Measurements from ENCODE around the gene EEF2K.

Gene EEF2K

GRCh38 chr16:22206013-22206841 lies at the start of gene EEF2K:
EEF2K (plus strand) TSS chr16:22206278; CDS start chr16:22225730, 19,452 bp downstream.
- TF ChIP-seq BACH2 (CRISPR knock-in tag; IDR thresholded peaks at IDR 0.05; ENCODE audit: borderline replicate concordance) = no peak
- no peak for TF ChIP-seq ZNF565 (CRISPR knock-in tag; conservative IDR thresholded peaks at IDR 0.05; ENCODE audit: low read depth)
- TF ChIP-seq CREB5 (CRISPR knock-in tag; IDR thresholded peaks at IDR 0.05; ENCODE audit: low read depth) = no peak
- no peak for TF ChIP-seq CSRNP3 (CRISPR knock-in tag; IDR thresholded peaks at IDR 0.05)
- no peak for TF ChIP-seq ZFP30 (CRISPR knock-in tag; IDR thresholded peaks at IDR 0.05)
- peak; percentile 83; the same call in 1 of the 2 replicates for TF ChIP-seq ARNTL (CRISPR knock-in tag; IDR thresholded peaks at IDR 0.05; ENCODE audit: borderline replicate concordance, low read depth)
- TF ChIP-seq ISL1 (CRISPR knock-in tag; IDR thresholded peaks at IDR 0.05) = no peak
- no peak for TF ChIP-seq ESRRG (CRISPR knock-in tag; IDR thresholded peaks at IDR 0.05)
- no peak for TF ChIP-seq POU6F1 (CRISPR knock-in tag; IDR thresholded peaks at IDR 0.05; ENCODE audit: borderline replicate concordance, low read depth)
- no peak for TF ChIP-seq RARB (CRISPR knock-in tag; IDR thresholded peaks at IDR 0.05)
- no peak for TF ChIP-seq PATZ1 (CRISPR knock-in tag; IDR thresholded peaks at IDR 0.05; ENCODE audit: borderline replicate concordance)
- TF ChIP-seq ZFP3 (CRISPR knock-in tag; IDR thresholded peaks at IDR 0.05) = peak; percentile 79
- TF ChIP-seq GLIS3 (CRISPR knock-in tag; IDR thresholded peaks at IDR 0.05) = no peak
- TF ChIP-seq TSHZ2 (CRISPR knock-in tag; IDR thresholded peaks at IDR 0.05) = peak; percentile 85
- TF ChIP-seq SNAI2 (CRISPR knock-in tag; IDR thresholded peaks at IDR 0.05) = no peak
- TF ChIP-seq CSDC2 (CRISPR knock-in tag; IDR thresholded peaks at IDR 0.05) = peak; percentile 79; the same call in 1 of the 2 replicates
- TF ChIP-seq ZNF8 (CRISPR knock-in tag; IDR thresholded peaks at IDR 0.05) = peak; percentile 24; the same call in 1 of the 2 replicates
- TF ChIP-seq ZNF70 (CRISPR knock-in tag; IDR thresholded peaks at IDR 0.05) = no peak
- TF ChIP-seq ZC3H10 (CRISPR knock-in tag; IDR thresholded peaks at IDR 0.05) = no peak
- no peak for TF ChIP-seq PPARA (CRISPR knock-in tag; IDR thresholded peaks at IDR 0.05; ENCODE audit: borderline replicate concordance)
- no peak for TF ChIP-seq TCF4 (CRISPR knock-in tag; IDR thresholded peaks at IDR 0.05; ENCODE audit: borderline replicate concordance)
- no peak for TF ChIP-seq OSR1 (CRISPR knock-in tag; IDR thresholded peaks at IDR 0.05)
- TF ChIP-seq TOX (CRISPR knock-in tag; IDR thresholded peaks at IDR 0.05; ENCODE audit: borderline replicate concordance) = no peak

GRCh38 chr16:22161401-22161800 lies 44.7 kb upstream of the EEF2K start:
- no peak for ATAC-seq
- no peak for TF ChIP-seq ZFP3 (CRISPR knock-in tag; IDR thresholded peaks at IDR 0.05)
- no peak for TF ChIP-seq ARNTL (CRISPR knock-in tag; IDR thresholded peaks at IDR 0.05; ENCODE audit: borderline replicate concordance, low read depth)
- TF ChIP-seq PPARA (CRISPR knock-in tag; IDR thresholded peaks at IDR 0.05; ENCODE audit: borderline replicate concordance) = no peak
- no peak for TF ChIP-seq CSRNP3 (CRISPR knock-in tag; IDR thresholded peaks at IDR 0.05)
- no peak for TF ChIP-seq TSHZ2 (CRISPR knock-in tag; IDR thresholded peaks at IDR 0.05)
- TF ChIP-seq ZFP30 (CRISPR knock-in tag; IDR thresholded peaks at IDR 0.05) = no peak

More at GRCh38 chr16:22206013-22206841, at the start of gene EEF2K:
- ATAC-seq = peak; percentile 93

Measured in SK-N-SH treated with all-trans-retinoic acid at 6 μM for 48 hours (cell line).